ENCODE measurements around the gene COL5A1.

DNA sequence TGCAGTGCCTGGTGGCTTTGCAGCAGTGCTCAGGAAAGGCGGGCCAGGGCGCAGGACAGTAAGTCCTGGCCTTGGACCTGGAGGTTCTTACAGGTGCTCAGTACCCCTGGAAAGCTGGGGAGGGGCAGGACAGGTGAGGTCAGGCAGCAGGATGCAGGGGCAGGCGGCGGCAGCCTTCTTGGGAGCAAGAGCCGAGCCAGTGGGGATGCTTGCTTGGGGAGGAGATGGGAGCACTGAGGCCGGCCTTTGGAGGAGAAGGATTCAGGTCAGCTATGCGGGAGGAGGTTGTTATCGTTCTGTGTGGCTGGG is 98.0 kb downstream of the COL5A1 start:
- TF ChIP-seq, protein P1, sequence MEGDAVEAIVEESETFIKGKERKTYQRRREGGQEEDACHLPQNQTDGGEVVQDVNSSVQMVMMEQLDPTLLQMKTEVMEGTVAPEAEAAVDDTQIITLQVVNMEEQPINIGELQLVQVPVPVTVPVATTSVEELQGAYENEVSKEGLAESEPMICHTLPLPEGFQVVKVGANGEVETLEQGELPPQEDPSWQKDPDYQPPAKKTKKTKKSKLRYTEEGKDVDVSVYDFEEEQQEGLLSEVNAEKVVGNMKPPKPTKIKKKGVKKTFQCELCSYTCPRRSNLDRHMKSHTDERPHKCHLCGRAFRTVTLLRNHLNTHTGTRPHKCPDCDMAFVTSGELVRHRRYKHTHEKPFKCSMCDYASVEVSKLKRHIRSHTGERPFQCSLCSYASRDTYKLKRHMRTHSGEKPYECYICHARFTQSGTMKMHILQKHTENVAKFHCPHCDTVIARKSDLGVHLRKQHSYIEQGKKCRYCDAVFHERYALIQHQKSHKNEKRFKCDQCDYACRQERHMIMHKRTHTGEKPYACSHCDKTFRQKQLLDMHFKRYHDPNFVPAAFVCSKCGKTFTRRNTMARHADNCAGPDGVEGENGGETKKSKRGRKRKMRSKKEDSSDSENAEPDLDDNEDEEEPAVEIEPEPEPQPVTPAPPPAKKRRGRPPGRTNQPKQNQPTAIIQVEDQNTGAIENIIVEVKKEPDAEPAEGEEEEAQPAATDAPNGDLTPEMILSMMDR (conservative IDR thresholded peaks at IDR 0.05; ENCODE audit: low read depth in 2 of 2) = no peak
- TF ChIP-seq POLR2AphosphoS5 (IDR thresholded peaks at IDR 0.05; ENCODE audit: low read depth) (no peak), REST (IDR thresholded peaks at IDR 0.05; ENCODE audit: unreplicated experiment) (no peak), EZH2phosphoT487 (IDR thresholded peaks at IDR 0.05; ENCODE audit: unreplicated experiment) (no peak), EZH2 (IDR thresholded peaks at IDR 0.05; ENCODE audit: low read depth, unreplicated experiment) (no peak), ZNF331 (CRISPR knock-in tag; IDR thresholded peaks at IDR 0.05; ENCODE audit: low read depth) (no peak), CREB1 (CRISPR knock-in tag; IDR thresholded peaks at IDR 0.05; ENCODE audit: low read depth) (no peak), STAT1 (IDR thresholded peaks at IDR 0.05; ENCODE audit: unreplicated experiment) (no peak), ETS1 (IDR thresholded peaks at IDR 0.05) (no peak)

Measured in GM23338 (cell line).